Gastroesophageal sphincter (tissue), 3 donors: ENCODE results near the gene FYCO1.

Experiments used
- POLR2A ChIP-seq, 2 donors: fragments of 450-650 bp; IDR thresholded peaks; one replicate each; pipeline ENCODE4 v1.6.1; 2017; ENCODE audit warnings: antibody characterized with exemption in 2 of 2, mild to moderate bottlenecking in 2 of 2, moderate library complexity in 1 of 2
- POLR2AphosphoS5 ChIP-seq: sonication (generic); formaldehyde crosslinking; IDR thresholded peaks from one replicate; pipeline ENCODE4 v1.6.1; 2017; ENCODE audit warnings: antibody characterized with exemption
- TF ChIP-seq, protein P1 (sequence below), 4 experiments: fragments of 200-600 bp in 2 of 4; fragments of 450-650 bp in 2 of 4; sonication (generic) in 1 of 4; IDR thresholded peaks; one replicate each; pipeline ENCODE4 v1.5.1; 2017 to 2019; ENCODE audit warnings: antibody characterized with exemption in 4 of 4, mild to moderate bottlenecking in 2 of 4, moderate library complexity in 2 of 4

DNA sequence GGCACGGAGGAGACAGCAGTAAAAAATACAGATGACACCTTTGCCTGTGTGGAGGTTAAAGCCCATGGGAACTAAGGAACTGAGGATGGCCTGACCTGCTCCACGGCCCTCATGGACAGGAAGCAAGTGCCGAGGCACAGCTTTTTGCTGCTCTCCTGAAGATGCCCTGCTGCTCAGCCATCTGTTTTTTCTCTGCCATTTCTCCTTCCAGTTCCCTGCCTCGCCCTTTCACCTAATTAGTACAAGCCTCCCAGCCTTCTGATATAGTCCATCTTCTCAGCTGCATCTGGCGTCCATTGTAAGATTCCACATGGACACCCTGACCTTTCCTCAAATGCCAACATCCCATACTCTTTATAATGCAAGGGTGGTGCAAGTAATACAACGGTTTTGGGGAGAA, 64.1 kb downstream of the FYCO1 start:
- TF ChIP-seq, protein P1, sequence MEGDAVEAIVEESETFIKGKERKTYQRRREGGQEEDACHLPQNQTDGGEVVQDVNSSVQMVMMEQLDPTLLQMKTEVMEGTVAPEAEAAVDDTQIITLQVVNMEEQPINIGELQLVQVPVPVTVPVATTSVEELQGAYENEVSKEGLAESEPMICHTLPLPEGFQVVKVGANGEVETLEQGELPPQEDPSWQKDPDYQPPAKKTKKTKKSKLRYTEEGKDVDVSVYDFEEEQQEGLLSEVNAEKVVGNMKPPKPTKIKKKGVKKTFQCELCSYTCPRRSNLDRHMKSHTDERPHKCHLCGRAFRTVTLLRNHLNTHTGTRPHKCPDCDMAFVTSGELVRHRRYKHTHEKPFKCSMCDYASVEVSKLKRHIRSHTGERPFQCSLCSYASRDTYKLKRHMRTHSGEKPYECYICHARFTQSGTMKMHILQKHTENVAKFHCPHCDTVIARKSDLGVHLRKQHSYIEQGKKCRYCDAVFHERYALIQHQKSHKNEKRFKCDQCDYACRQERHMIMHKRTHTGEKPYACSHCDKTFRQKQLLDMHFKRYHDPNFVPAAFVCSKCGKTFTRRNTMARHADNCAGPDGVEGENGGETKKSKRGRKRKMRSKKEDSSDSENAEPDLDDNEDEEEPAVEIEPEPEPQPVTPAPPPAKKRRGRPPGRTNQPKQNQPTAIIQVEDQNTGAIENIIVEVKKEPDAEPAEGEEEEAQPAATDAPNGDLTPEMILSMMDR (IDR thresholded peaks at IDR 0.05) = no peak
- no peak for TF ChIP-seq POLR2A (IDR thresholded peaks at IDR 0.05)
- no peak for TF ChIP-seq POLR2AphosphoS5
